ENCODE results near the gene PHTF2.

- TF ChIP-seq YY1 (IDR thresholded peaks at IDR 0.05; ENCODE audit: low read depth): no peak
- no peak for TF ChIP-seq EGR1 (IDR thresholded peaks at IDR 0.05)
- TF ChIP-seq REST (IDR thresholded peaks at IDR 0.05; ENCODE audit: low read depth): no peak
- TF ChIP-seq FOXM1 (IDR thresholded peaks at IDR 0.05; ENCODE audit: borderline replicate concordance, low read depth): no peak
- no peak for TF ChIP-seq EP300 (IDR thresholded peaks at IDR 0.05; ENCODE audit: borderline replicate concordance)
- no peak for TF ChIP-seq MAX (IDR thresholded peaks at IDR 0.05)
- no peak for TF ChIP-seq TAF1 (IDR thresholded peaks at IDR 0.05; ENCODE audit: low read depth)
- no peak for TF ChIP-seq USF1 (IDR thresholded peaks at IDR 0.05)
- TF ChIP-seq CEBPB (IDR thresholded peaks at IDR 0.05): no peak
- TF ChIP-seq ZBTB7A (IDR thresholded peaks at IDR 0.05; ENCODE audit: low read depth): no peak
- TF ChIP-seq CREB1 (IDR thresholded peaks at IDR 0.05; ENCODE audit: low read depth): no peak
- TF ChIP-seq TEAD4 (IDR thresholded peaks at IDR 0.05): no peak
Observed at GRCh38 chr7:77827999-77828398, 29.4 kb downstream of the PHTF2 start.
